Neural cell (in vitro differentiated cells): ENCODE results near the gene DOK7. TPM values are rescaled to one million over a fixed set of nuclear protein-coding genes. Genes with fewer than 3 reads are reported as not detected.

Experiments
- H2AFZ ChIP-seq: fragments of 200-600, 300-800 bp; sonication (generic), shearing (Covaris generic); 2 replicates; pipeline ENCODE4 v1.6.0; 2014; ENCODE audit warnings: low read depth, mild to moderate bottlenecking, antibody characterized with exemption, low read length, moderate library complexity
- H3F3A ChIP-seq: fragments of 200-600 bp; shearing (Covaris generic); 2 replicates; pipeline ENCODE4 v1.6.1; 2016; ENCODE audit warnings: mild to moderate bottlenecking, moderate library complexity, mixed read lengths, antibody characterized with exemption, low read length; ENCODE audit not compliant: insufficient read depth, poor library complexity, severe bottlenecking
- H3K27ac ChIP-seq: fragments of 200-600, 300-800 bp; sonication (generic), shearing (Covaris generic); 2 replicates; pipeline ENCODE4 v1.5.1; 2014; ENCODE audit warnings: mild to moderate bottlenecking, low read length, moderate library complexity
- H3K27me3 ChIP-seq: fragments of 300-800, 200-600 bp; sonication (generic), shearing (Covaris generic); 2 replicates; pipeline ENCODE4 v1.6.0; 2014; ENCODE audit warnings: mild to moderate bottlenecking, low read depth, low read length, moderate library complexity; ENCODE audit not compliant: insufficient read depth
- H3K36me3 ChIP-seq: fragments of 300-800, 200-600 bp; sonication (generic), shearing (Covaris generic); 2 replicates; pipeline ENCODE4 v1.5.1; 2014; ENCODE audit warnings: mild to moderate bottlenecking, antibody characterized with exemption, low read length, moderate library complexity; ENCODE audit not compliant: insufficient read depth
- H3K4me2 ChIP-seq: fragments of 300-800, 200-600 bp; sonication (generic), shearing (Covaris generic); 2 replicates; pipeline ENCODE4 v1.6.0; 2014; ENCODE audit warnings: mild to moderate bottlenecking, low read length
- H3K4me3 ChIP-seq: fragments of 300-800, 200-600 bp; sonication (generic), shearing (Covaris generic); 2 replicates; pipeline ENCODE4 v1.5.1; 2014; ENCODE audit warnings: mild to moderate bottlenecking, low read length, moderate library complexity
- H3K79me2 ChIP-seq: fragments of 200-600 bp; shearing (Covaris generic); replicated peaks from 2 replicates; pipeline ENCODE4 v1.6.0; 2014; ENCODE audit warnings: mild to moderate bottlenecking, low read length, moderate library complexity; ENCODE audit not compliant: insufficient read depth
- H3K9ac ChIP-seq: fragments of 300-800, 200-600 bp; sonication (generic), shearing (Covaris generic); 2 replicates; pipeline ENCODE4 v1.6.1; 2016; ENCODE audit warnings: mild to moderate bottlenecking, low read length, mixed read lengths
- H3K9me2 ChIP-seq: fragments of 200-600 bp; shearing (Covaris generic); 2 replicates; pipeline ENCODE4 v1.6.1; 2016; ENCODE audit warnings: mild to moderate bottlenecking, low read length, mixed read lengths; ENCODE audit not compliant: insufficient read depth
- H3K9me3 ChIP-seq: fragments of 200-600, 300-800 bp; sonication (generic), shearing (Covaris generic); 2 replicates; pipeline ENCODE4 v1.6.1; 2016; ENCODE audit warnings: mild to moderate bottlenecking, mixed run types, low read length, moderate library complexity, mixed read lengths
- H4K20me1 ChIP-seq: fragments of 200-600 bp; shearing (Covaris generic); 2 replicates; pipeline ENCODE4 v1.6.1; 2016; ENCODE audit warnings: mild to moderate bottlenecking, mixed run types; ENCODE audit not compliant: insufficient read depth
- CTCF ChIP-seq: fragments of 450-650 bp; IDR thresholded peaks from 2 replicates; pipeline ENCODE4 v1.5.1; 2014; ENCODE audit warnings: antibody characterized with exemption, mild to moderate bottlenecking, moderate library complexity; ENCODE audit not compliant: poor library complexity, severe bottlenecking
- EP300 ChIP-seq: fragments of 450-650 bp; conservative IDR thresholded peaks from 2 replicates; pipeline ENCODE4 v1.6.1; 2014; ENCODE audit warnings: antibody characterized with exemption, mild to moderate bottlenecking, moderate library complexity; ENCODE audit not compliant: poor library complexity, severe bottlenecking
- EZH2 ChIP-seq: fragments of 200-600, 300-800 bp; shearing (Covaris generic), sonication (generic); IDR thresholded peaks from 2 replicates; pipeline ENCODE4 v1.6.1; 2014; ENCODE audit warnings: antibody characterized with exemption, low read length, borderline replicate concordance, mild to moderate bottlenecking; ENCODE audit not compliant: insufficient read depth, poor library complexity, severe bottlenecking
- MXI1 ChIP-seq: fragments of 450-650 bp; conservative IDR thresholded peaks from 2 replicates; pipeline ENCODE4 v1.6.1; 2014; ENCODE audit warnings: antibody characterized with exemption, mild to moderate bottlenecking; ENCODE audit not compliant: poor library complexity, severe bottlenecking
- POLR2AphosphoS5 ChIP-seq: IDR thresholded peaks from 2 replicates; pipeline ENCODE4 v1.6.1; 2012
- RAD21 ChIP-seq: fragments of 450-650 bp; conservative IDR thresholded peaks from 2 replicates; pipeline ENCODE4 v1.6.1; 2014; ENCODE audit warnings: antibody characterized with exemption, mild to moderate bottlenecking, moderate library complexity
- REST ChIP-seq: IDR thresholded peaks from 2 replicates; pipeline ENCODE4 v1.6.1; 2012; ENCODE audit warnings: borderline replicate concordance
- SMC3 ChIP-seq: fragments of 450-650 bp; conservative IDR thresholded peaks from 2 replicates; pipeline ENCODE4 v1.6.1; 2014; ENCODE audit warnings: antibody characterized with exemption, mild to moderate bottlenecking, moderate library complexity; ENCODE audit not compliant: poor library complexity
- TAF1 ChIP-seq: IDR thresholded peaks from 2 replicates; pipeline ENCODE4 v1.6.1; 2012; ENCODE audit warnings: low read depth
- polyA plus RNA-seq: library from polyadenylated mRNA; depleted of rRNA; stranded (reverse); fragments of >200 nt; gene quantifications from 2 replicates; pipeline ENCODE4 v1.2.3, GENCODE V29; 2014

Gene DOK7
- polyA plus RNA-seq, 1 donor from 2014 or later: 0.66 TPM

GRCh38 chr4:3419836-3420605 is 43.1 kb upstream of the DOK7 start:
- Histone ChIP-seq H3K27me3 (no peaks in the 10 kb centered on the region), H3K4me2 (no peak overlapping the region), H3K27ac (no peak overlapping the region), H3F3A (no peaks in the 10 kb centered on the region), H3K9me2 (no peaks in the 10 kb centered on the region), H3K79me2 (no peaks in the 10 kb centered on the region), H2AFZ (no peak overlapping the region), H3K4me3 (no peak overlapping the region), H3K9ac (no peak overlapping the region), H3K9me3 (no peaks in the 10 kb centered on the region), H4K20me1 (no peaks in the 10 kb centered on the region), H3K36me3 (peaks cover 4% of the 10 kb centered on the region)
- TF ChIP-seq CTCF (no peak), MXI1 (no peak), EZH2 (no peak), RAD21 (no peak), SMC3 (no peak), TAF1 (no peak), EP300 (no peak), POLR2AphosphoS5 (no peak), REST (no peak)

- no peak overlapping the region for H2AFZ ChIP-seq
- H3K9me3 ChIP-seq: no peaks in the 10 kb centered on the region
- H4K20me1 ChIP-seq: no peaks in the 10 kb centered on the region
- H3K9ac ChIP-seq: no peak overlapping the region
- H3K27me3 ChIP-seq: no peaks in the 10 kb centered on the region
- no peak for TF ChIP-seq RAD21
- no peak for TF ChIP-seq REST
- no peak for TF ChIP-seq SMC3
- TF ChIP-seq EP300: no peak
- TF ChIP-seq EZH2: no peak
- H3K36me3 ChIP-seq: peaks cover 4% of the 10 kb centered on the region
- H3K4me3 ChIP-seq: no peak overlapping the region
- no peaks in the 10 kb centered on the region for H3F3A ChIP-seq
- H3K27ac ChIP-seq: no peak overlapping the region
- H3K9me2 ChIP-seq: no peaks in the 10 kb centered on the region
- H3K79me2 ChIP-seq: no peaks in the 10 kb centered on the region
- H3K4me2 ChIP-seq: no peak overlapping the region
These were observed 42.5 kb upstream of the DOK7 start for GRCh38 chr4:3420606-3420955.
